SU-DHL-6 (cell line): ENCODE data around the gene LRRC71.

Source experiments
- H2AFZ ChIP-seq: fragments of 200-600 bp; sonication (generic); 2 replicates; pipeline ENCODE4 v1.6.1; 2014; ENCODE audit warnings: low read depth, mild to moderate bottlenecking, moderate library complexity, mixed read lengths, antibody characterized with exemption, low read length; ENCODE audit not compliant: severe bottlenecking
- H3F3A ChIP-seq: fragments of 200-600 bp; shearing (Covaris generic); 2 replicates; pipeline ENCODE4 v1.6.0; 2016; ENCODE audit warnings: antibody characterized with exemption, mild to moderate bottlenecking; ENCODE audit not compliant: insufficient read depth
- H3K27ac ChIP-seq: fragments of 200-600 bp; sonication (generic); 2 replicates; pipeline ENCODE4 v1.5.1; 2016; ENCODE audit warnings: low read depth, mild to moderate bottlenecking, low read length, moderate library complexity, mixed read lengths
- H3K27me3 ChIP-seq: fragments of 200-600 bp; sonication (generic), shearing (Covaris generic); 2 replicates; pipeline ENCODE4 v1.6.0; 2014; ENCODE audit warnings: mild to moderate bottlenecking, low read length
- H3K36me3 ChIP-seq: fragments of 200-600 bp; sonication (generic); 2 replicates; pipeline ENCODE4 v1.6.1; 2014; ENCODE audit warnings: mild to moderate bottlenecking, low read length, mixed read lengths
- H3K4me2 ChIP-seq: fragments of 300-600, 200-600 bp; shearing (Covaris generic), sonication (generic); 2 replicates; pipeline ENCODE4 v1.6.0; 2014; ENCODE audit warnings: low read length, low read depth, mild to moderate bottlenecking; ENCODE audit not compliant: poor library complexity, severe bottlenecking
- H3K4me3 ChIP-seq: fragments of 200-600 bp; sonication (generic); 2 replicates; pipeline ENCODE4 v1.5.1; 2014; ENCODE audit warnings: antibody characterized with exemption, low read length, mild to moderate bottlenecking, mixed read lengths; ENCODE audit not compliant: insufficient read depth, poor library complexity, severe bottlenecking
- H3K79me2 ChIP-seq: fragments of 200-600 bp; sonication (generic); 2 replicates; pipeline ENCODE4 v1.6.1; 2014; ENCODE audit warnings: mild to moderate bottlenecking, low read length, moderate library complexity; ENCODE audit not compliant: insufficient read depth
- H3K9ac ChIP-seq: fragments of 200-600 bp; sonication (generic); 2 replicates; pipeline ENCODE4 v1.7.0; 2014; ENCODE audit warnings: mild to moderate bottlenecking, low read length
- H3K9me2 ChIP-seq: fragments of 200-600 bp; sonication (generic); replicated peaks from 2 replicates; pipeline ENCODE4 v1.6.1; 2014; ENCODE audit warnings: low read length; ENCODE audit not compliant: insufficient read depth
- H3K9me3 ChIP-seq: fragments of 200-600 bp; sonication (generic); 2 replicates; pipeline ENCODE4 v1.6.1; 2014; ENCODE audit warnings: low read length, mixed read lengths; ENCODE audit not compliant: insufficient read depth
- H4K20me1 ChIP-seq: fragments of 200-600 bp; sonication (generic); 2 replicates; pipeline ENCODE4 v1.6.1; 2014; ENCODE audit warnings: low read depth, mild to moderate bottlenecking, antibody characterized with exemption, low read length, moderate library complexity, mixed read lengths
- CTCF ChIP-seq: fragments of 200-600 bp; sonication (generic); IDR thresholded peaks from one replicate; pipeline ENCODE4 v1.5.1; 2017; ENCODE audit warnings: antibody characterized with exemption, mild to moderate bottlenecking, low read length, moderate library complexity; ENCODE audit not compliant: insufficient read depth, poor library complexity, severe bottlenecking
- EZH2phosphoT487 ChIP-seq: fragments of 200-600 bp; sonication (generic), shearing (Covaris generic); conservative IDR thresholded peaks from 2 replicates; pipeline ENCODE4 v1.6.1; 2018; ENCODE audit warnings: mild to moderate bottlenecking, antibody characterized with exemption, low read length, moderate library complexity, mixed read lengths

The LRRC71 gene

GRCh38 chr1:156884560-156885184 is 35.8 kb upstream of the LRRC71 start:
- Histone ChIP-seq H3K4me3 (no peak overlapping the region), H3K36me3 (no peaks in the 10 kb centered on the region), H3K9me3 (no peaks in the 10 kb centered on the region), H3K79me2 (no peaks in the 10 kb centered on the region), H3K4me2 (no peak overlapping the region), H3F3A (no peaks in the 10 kb centered on the region), H2AFZ (no peak overlapping the region), H4K20me1 (no peaks in the 10 kb centered on the region), H3K9ac (no peak overlapping the region), H3K27me3 (no peaks in the 10 kb centered on the region), H3K9me2 (no peaks in the 10 kb centered on the region), H3K27ac (no peak overlapping the region)
- TF ChIP-seq CTCF (no peak), EZH2phosphoT487 (no peak)

- Histone ChIP-seq H3K9ac (no peak overlapping the region), H3K36me3 (no peaks in the 10 kb centered on the region), H3K27ac (no peak overlapping the region), H3K79me2 (no peaks in the 10 kb centered on the region), H2AFZ (no peak overlapping the region), H3K9me3 (no peaks in the 10 kb centered on the region), H3K27me3 (no peaks in the 10 kb centered on the region), H3K9me2 (no peaks in the 10 kb centered on the region), H3F3A (no peaks in the 10 kb centered on the region), H4K20me1 (no peaks in the 10 kb centered on the region), H3K4me3 (no peak overlapping the region), H3K4me2 (no peak overlapping the region)
- TF ChIP-seq CTCF = no peak
- TF ChIP-seq EZH2phosphoT487 = no peak
These were observed 35.1 kb upstream of the LRRC71 start for GRCh38 chr1:156885314-156885713.

GRCh38 chr1:156885880-156886355 is 34.5 kb upstream of the LRRC71 start:
- H3K36me3 ChIP-seq = no peaks in the 10 kb centered on the region
- no peak overlapping the region for H3K9ac ChIP-seq
- no peaks in the 10 kb centered on the region for H3K79me2 ChIP-seq
- no peak overlapping the region for H3K27ac ChIP-seq
- H2AFZ ChIP-seq = no peak overlapping the region
- no peaks in the 10 kb centered on the region for H3K9me3 ChIP-seq
- no peaks in the 10 kb centered on the region for H3K9me2 ChIP-seq
- TF ChIP-seq EZH2phosphoT487 (no peak), CTCF (no peak)
- no peaks in the 10 kb centered on the region for H4K20me1 ChIP-seq
- H3K27me3 ChIP-seq = no peaks in the 10 kb centered on the region
- no peak overlapping the region for H3K4me3 ChIP-seq
- H3F3A ChIP-seq = no peaks in the 10 kb centered on the region
- no peak overlapping the region for H3K4me2 ChIP-seq
